HG03039 (cell line): ENCODE measurements around the gene BCAR3.
"Not testable (repeated sequence)": the region's sequence is repeated elsewhere in the genome, so short reads cannot be mapped to it uniquely, and the experiment has no call there.

Experiments used
- ATAC-seq: cut with Tn5 transposase; IDR thresholded peaks from one replicate; pipeline ENCODE4 v1.9.1; 2021; ENCODE audit warnings: mild to moderate bottlenecking, moderate library complexity; ENCODE audit not compliant: unreplicated experiment

The BCAR3 gene

GRCh38 chr1:93690341-93690740 lies 8.7 kb upstream of the BCAR3 start:
- ATAC-seq: no peak

- no peak for ATAC-seq
These were observed 8.0 kb upstream of the BCAR3 start for GRCh38 chr1:93689521-93690223.

GRCh38 chr1:93687542-93687941 lies 5.9 kb upstream of the BCAR3 start:
- ATAC-seq: no peak

GRCh38 chr1:93686504-93687250 lies 5.0 kb upstream of the BCAR3 start:
- no peak for ATAC-seq

- ATAC-seq: no peak
These were observed 4.3 kb upstream of the BCAR3 start for GRCh38 chr1:93685918-93686317.

- no peak for ATAC-seq
These were observed 1.6 kb upstream of the BCAR3 start for GRCh38 chr1:93683234-93683633.

- no peak for ATAC-seq
These were observed 364 bp upstream of the BCAR3 start for GRCh38 chr1:93681989-93682412.

GRCh38 chr1:93680420-93681100 lies 1.1 kb downstream of the BCAR3 start:
- peak; percentile 55 for ATAC-seq

- ATAC-seq: no peak
These were observed 1.6 kb downstream of the BCAR3 start for GRCh38 chr1:93680076-93680419.

GRCh38 chr1:93679546-93679945 lies 2.1 kb downstream of the BCAR3 start:
- no peak for ATAC-seq

GRCh38 chr1:93678946-93679480 lies 2.6 kb downstream of the BCAR3 start:
- no peak for ATAC-seq

GRCh38 chr1:93678491-93678890 lies 3.1 kb downstream of the BCAR3 start:
- no peak for ATAC-seq

- no peak for ATAC-seq
These were observed 3.9 kb downstream of the BCAR3 start for GRCh38 chr1:93677729-93678128.

GRCh38 chr1:93676427-93676826 lies 5.2 kb downstream of the BCAR3 start:
- ATAC-seq: no peak

GRCh38 chr1:93675931-93676330 lies 5.7 kb downstream of the BCAR3 start:
- no peak for ATAC-seq

- ATAC-seq: no peak
These were observed 6.4 kb downstream of the BCAR3 start for GRCh38 chr1:93675271-93675670.

GRCh38 chr1:93674071-93674470 lies 7.6 kb downstream of the BCAR3 start:
- not testable (repeated sequence) for ATAC-seq

GRCh38 chr1:93673163-93673829 lies 8.3 kb downstream of the BCAR3 start:
- no peak for ATAC-seq

- no peak for ATAC-seq
These were observed 9.0 kb downstream of the BCAR3 start for GRCh38 chr1:93672477-93673162.

GRCh38 chr1:93672069-93672468 lies 9.6 kb downstream of the BCAR3 start:
- no peak for ATAC-seq
